CD14-positive monocyte (primary cell): ENCODE measurements around the gene SERINC3. TPM values are rescaled to one million over a fixed set of nuclear protein-coding genes. Genes with fewer than 3 reads are reported as not detected.
A peak's percentile ranks its signal among the peaks of the same experiment; 100 is the strongest.

Source experiments
- DNase-seq, 3 donors: peaks; one replicate each; pipeline ENCODE4 v3.0.0-alpha.2; 2011 to 2022
- H2AFZ ChIP-seq: 2 replicates; pipeline ENCODE4 v1.6.0; 2012; ENCODE audit warnings: mild to moderate bottlenecking, low read depth, low read length, inconsistent platforms; ENCODE audit not compliant: insufficient read depth, poor library complexity, severe bottlenecking
- H3K27ac ChIP-seq, 2 donors: 1 replicate in 1 of 2; 2 replicates in 1 of 2; pipeline ENCODE4 v1.5.1; 2012 to 2013; ENCODE audit warnings: low read length in 2 of 2, control low read depth in 1 of 2, inconsistent platforms in 1 of 2, low read depth in 1 of 2, mild to moderate bottlenecking in 1 of 2
- H3K27me3 ChIP-seq, 2 donors: one replicate each; pipeline versions ENCODE4 v1.6.0 to v1.6.1; 2011 to 2013; ENCODE audit warnings: low read length in 2 of 2; ENCODE audit not compliant: control insufficient read depth in 2 of 2, insufficient read depth in 2 of 2
- H3K36me3 ChIP-seq, 2 donors: replicated peaks in 1 of 2; 1 replicate in 1 of 2; 2 replicates in 1 of 2; pipeline versions ENCODE4 v1.5.1 to v1.6.1; 2012 to 2013; ENCODE audit warnings: low read length in 2 of 2, control low read depth in 1 of 2, inconsistent platforms in 1 of 2, mild to moderate bottlenecking in 1 of 2; ENCODE audit not compliant: insufficient read depth in 2 of 2, control insufficient read depth in 1 of 2
- H3K4me1 ChIP-seq, 2 donors: 1 replicate in 1 of 2; 2 replicates in 1 of 2; pipeline versions ENCODE4 v1.5.1 to v1.6.1; 2012 to 2013; ENCODE audit warnings: low read length in 2 of 2, control low read depth in 1 of 2, inconsistent platforms in 1 of 2, mild to moderate bottlenecking in 1 of 2, moderate library complexity in 1 of 2; ENCODE audit not compliant: insufficient read depth in 2 of 2, control insufficient read depth in 1 of 2
- H3K4me2 ChIP-seq: replicated peaks from 2 replicates; pipeline ENCODE3; 2012; ENCODE audit warnings: low read length, moderate library complexity, mild to moderate bottlenecking; ENCODE audit not compliant: poor library complexity, severe bottlenecking; ENCODE audit errors: extremely low read depth
- H3K4me3 ChIP-seq, 3 experiments: fragments of 200-600 bp in 1 of 3; sonication (generic) in 1 of 3; replicated peaks in 1 of 3; 1 replicate in 2 of 3; 2 replicates in 1 of 3; pipeline ENCODE4 v1.5.1; 2011 to 2013; ENCODE audit warnings: low read length in 3 of 3, mild to moderate bottlenecking in 3 of 3, control low read depth in 2 of 3, low read depth in 2 of 3, inconsistent platforms in 1 of 3, moderate library complexity in 1 of 3
- H3K79me2 ChIP-seq: 2 replicates; pipeline ENCODE4 v1.6.0; 2012; ENCODE audit warnings: mild to moderate bottlenecking, control low read depth, inconsistent platforms, low read length, moderate library complexity; ENCODE audit not compliant: insufficient read depth
- H3K9ac ChIP-seq: 2 replicates; pipeline ENCODE4 v1.6.0; 2017; ENCODE audit warnings: low read length, mild to moderate bottlenecking; ENCODE audit not compliant: insufficient read depth, poor library complexity, severe bottlenecking
- H3K9me3 ChIP-seq, 2 donors: replicated peaks in 1 of 2; 1 replicate in 1 of 2; 2 replicates in 1 of 2; pipeline versions ENCODE4 v1.5.1 to v1.6.1; 2012 to 2013; ENCODE audit warnings: low read length in 2 of 2, control low read depth in 1 of 2; ENCODE audit not compliant: control insufficient read depth in 1 of 2, insufficient read depth in 1 of 2
- H4K20me1 ChIP-seq: 2 replicates; pipeline ENCODE4 v1.6.0; 2012; ENCODE audit warnings: mild to moderate bottlenecking, low read length, control low read depth, moderate library complexity; ENCODE audit not compliant: insufficient read depth
- H3K27ac Mint-ChIP-seq, 7 donors: one replicate each; pipeline ENCODE4 v1.8.0; 2020; ENCODE audit warnings: mild to moderate bottlenecking in 7 of 7, mixed read lengths in 7 of 7, moderate library complexity in 6 of 7, inconsistent platforms in 2 of 7
- H3K27me3 Mint-ChIP-seq, 3 donors: one replicate each; pipeline ENCODE4 v1.8.0; 2021 to 2022; ENCODE audit warnings: low read depth in 3 of 3, mild to moderate bottlenecking in 3 of 3, mixed read lengths in 3 of 3, moderate library complexity in 3 of 3, inconsistent platforms in 1 of 3
- H3K36me3 Mint-ChIP-seq, 2 donors: one replicate each; pipeline ENCODE4 v1.8.0; 2020; ENCODE audit warnings: mixed read lengths in 2 of 2, inconsistent platforms in 1 of 2, mild to moderate bottlenecking in 1 of 2
- H3K4me1 Mint-ChIP-seq: one replicate; pipeline ENCODE4 v1.8.0; 2020; ENCODE audit warnings: mild to moderate bottlenecking, mixed read lengths
- H3K4me3 Mint-ChIP-seq, 2 donors: one replicate each; pipeline ENCODE4 v1.8.0; 2020; ENCODE audit warnings: mild to moderate bottlenecking in 2 of 2, mixed read lengths in 2 of 2, moderate library complexity in 1 of 2
- H3K9me3 Mint-ChIP-seq, 7 donors: one replicate each; pipeline ENCODE4 v1.8.0; 2020 to 2022; ENCODE audit warnings: mixed read lengths in 7 of 7, mild to moderate bottlenecking in 6 of 7, moderate library complexity in 6 of 7, inconsistent platforms in 2 of 7
- WGBS: methylation state at CpG from one replicate; pipeline ENCODE4 v1.1.5; 2013; ENCODE audit warnings: missing lambda C conversion rate; ENCODE audit not compliant: insufficient coverage; 5-methylcytosine and 5-hydroxymethylcytosine counted together
- intact Hi-C, 2 donors: fragments of 100-400 bp; cut with micrococcal nuclease; formaldehyde crosslinking; loops; one replicate each; pipeline versions ENCODE4 v1.15.0 to v1.15.1; 2023
- polyA plus RNA-seq, 3 donors: library from polyadenylated mRNA; depleted of rRNA in 1 of 3; unstranded in 2 of 3; stranded (reverse) in 1 of 3; fragments of 300-500 nt in 2 of 3; fragments of >200 nt in 1 of 3; fragmentation: Illumina TruSeq in 2 of 3; gene quantifications; 1 replicate in 2 of 3; 2 replicates in 1 of 3; pipeline ENCODE4 v1.2.3, GENCODE V29; 2012 to 2021
- TF ChIP-seq, protein P1 (sequence below): fragments of 200-600 bp; IDR thresholded peaks from one replicate; pipeline ENCODE4 v1.8.0; 2022; ENCODE audit warnings: antibody characterized with exemption, mild to moderate bottlenecking

SERINC3 gene
- polyA plus RNA-seq, 3 donors, result 49.8 to 194 (median 157) TPM

DNA sequence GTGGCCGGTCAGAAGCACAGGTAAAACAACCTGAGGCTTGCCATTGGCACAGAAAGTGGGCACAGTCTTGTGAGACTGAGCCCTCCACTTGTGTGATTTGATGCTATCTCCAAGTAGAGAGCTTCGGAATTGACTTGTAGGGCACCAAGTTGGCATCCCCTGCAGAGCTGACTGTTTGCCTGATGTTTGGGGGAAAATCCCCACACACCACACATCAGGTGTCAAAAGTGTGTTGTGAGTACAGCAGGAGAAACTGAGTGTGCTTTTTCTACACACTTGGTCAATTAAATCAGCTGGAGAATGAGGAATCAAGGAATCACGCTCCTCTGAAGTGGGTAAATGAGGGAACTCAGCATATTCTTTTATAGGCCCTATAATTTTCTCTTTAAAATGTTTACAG is 989 bp downstream of the SERINC3 start:
- TF ChIP-seq, protein P1, sequence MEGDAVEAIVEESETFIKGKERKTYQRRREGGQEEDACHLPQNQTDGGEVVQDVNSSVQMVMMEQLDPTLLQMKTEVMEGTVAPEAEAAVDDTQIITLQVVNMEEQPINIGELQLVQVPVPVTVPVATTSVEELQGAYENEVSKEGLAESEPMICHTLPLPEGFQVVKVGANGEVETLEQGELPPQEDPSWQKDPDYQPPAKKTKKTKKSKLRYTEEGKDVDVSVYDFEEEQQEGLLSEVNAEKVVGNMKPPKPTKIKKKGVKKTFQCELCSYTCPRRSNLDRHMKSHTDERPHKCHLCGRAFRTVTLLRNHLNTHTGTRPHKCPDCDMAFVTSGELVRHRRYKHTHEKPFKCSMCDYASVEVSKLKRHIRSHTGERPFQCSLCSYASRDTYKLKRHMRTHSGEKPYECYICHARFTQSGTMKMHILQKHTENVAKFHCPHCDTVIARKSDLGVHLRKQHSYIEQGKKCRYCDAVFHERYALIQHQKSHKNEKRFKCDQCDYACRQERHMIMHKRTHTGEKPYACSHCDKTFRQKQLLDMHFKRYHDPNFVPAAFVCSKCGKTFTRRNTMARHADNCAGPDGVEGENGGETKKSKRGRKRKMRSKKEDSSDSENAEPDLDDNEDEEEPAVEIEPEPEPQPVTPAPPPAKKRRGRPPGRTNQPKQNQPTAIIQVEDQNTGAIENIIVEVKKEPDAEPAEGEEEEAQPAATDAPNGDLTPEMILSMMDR, result no peak
- peak overlapping the region in 1 of 2 donors; percentile 97 for H3K27ac ChIP-seq
- H3K9me3 Mint-ChIP-seq, result no peaks in the 10 kb centered on the region
- peak overlapping the region; percentile 87 to 88 for H3K4me3 Mint-ChIP-seq
- H3K36me3 ChIP-seq, result peaks cover 2 to 28% of the 10 kb centered on the region in 2 donors
- H3K27me3 ChIP-seq, result no peaks in the 10 kb centered on the region
- DNase-seq, result peak in 1 of 3 donors; percentile 20
- H3K4me2 ChIP-seq, result peak overlapping the region; percentile 80
- peak overlapping the region; percentile 88 to 97 (median 95) for H3K4me3 ChIP-seq
- peaks cover 31% of the 10 kb centered on the region for H4K20me1 ChIP-seq
- peak overlapping the region; percentile 95 to 98 (median 96) for H3K27ac Mint-ChIP-seq
- no peaks in the 10 kb centered on the region for H3K27me3 Mint-ChIP-seq
- H3K9me3 ChIP-seq, result no peaks in the 10 kb centered on the region
- peak overlapping the region; percentile 92 for H3K9ac ChIP-seq
- peaks cover 22 to 33% of the 10 kb centered on the region in 2 donors for H3K4me1 ChIP-seq
- WGBS, result 100% methylated on average over 1 of the region's 3 CpGs
- no peak overlapping the region for H2AFZ ChIP-seq
- intact Hi-C loops, result loop anchor here (5.0 to 10.0 kb wide), 4 partner anchors 44 to 91 kb away; partner anchors contain the start of gene TTPAL (in 1 of the 2)
- peaks cover 59% of the 10 kb centered on the region for H3K79me2 ChIP-seq
- H3K36me3 Mint-ChIP-seq, result peaks cover 19% of the 10 kb centered on the region in 2 donors
- H3K4me1 Mint-ChIP-seq, result peaks cover 37% of the 10 kb centered on the region

- Mint-ChIP-seq H3K4me1 (peaks cover 37% of the 10 kb centered on the region), H3K9me3 (no peaks in the 10 kb centered on the region), H3K27ac (peak overlapping the region in 6 of 7 donors; percentile 5 to 95 (median 56)), H3K27me3 (no peaks in the 10 kb centered on the region), H3K4me3 (no peak overlapping the region), H3K36me3 (peaks cover 25 to 26% of the 10 kb centered on the region in 2 donors)
- Histone ChIP-seq H3K4me1 (peaks cover 22 to 31% of the 10 kb centered on the region in 2 donors), H3K27me3 (no peaks in the 10 kb centered on the region), H3K36me3 (peaks cover 10 to 37% of the 10 kb centered on the region in 2 donors), H3K4me3 (no peak overlapping the region), H3K4me2 (no peak overlapping the region), H3K9ac (no peak overlapping the region), H3K9me3 (no peaks in the 10 kb centered on the region), H2AFZ (no peak overlapping the region), H4K20me1 (peaks cover 57% of the 10 kb centered on the region), H3K27ac (peak overlapping the region in 1 of 2 donors; percentile 30), H3K79me2 (peaks cover 86% of the 10 kb centered on the region)
- DNase-seq, result no peak
- WGBS, result 38% methylated on average over 1 of the region's 3 CpGs
- TF ChIP-seq, protein P1, result no peak
- intact Hi-C loops, result no loop called here
Observed at GRCh38 chr20:44518248-44518647, 3.6 kb downstream of the SERINC3 start.
